Caco-2 (cell line): Measurements from ENCODE around the gene DLEC1. TPM values are rescaled to one million over a fixed set of nuclear protein-coding genes. Genes with fewer than 3 reads are reported as not detected.

Source experiments
- BruUV-seq: library from RNA; stranded (reverse); fragments of 400-500 nt; replicated peaks from 2 replicates; lab custom pipeline; 2021; lab: Mats Ljungman, UMichigan
- CTCF ChIA-PET: fragments of 300-600 bp; sonication (Branson Sonifier 250); formaldehyde crosslinking; loops from one replicate; lab custom pipeline; 2022; ENCODE audit warnings: antibody characterized with exemption; lab: Charles Lee
- POLR2A ChIA-PET: fragments of 300-600 bp; sonication (Branson Sonifier 250); formaldehyde crosslinking; loops from one replicate; lab custom pipeline; 2022; ENCODE audit warnings: antibody characterized with exemption; lab: Charles Lee
- DNase-seq, 2 experiments: peaks; one replicate each; pipeline versions ENCODE4 v3.0.0 to v3.0.0-alpha.2; 2020 to 2022
- H3K27me3 ChIP-seq: replicated peaks from 2 replicates; pipeline ENCODE4 v1.6.0; 2011; ENCODE audit warnings: low read length; ENCODE audit not compliant: control insufficient read depth, insufficient read depth
- H3K36me3 ChIP-seq: 2 replicates; pipeline ENCODE4 v1.5.1; 2011; ENCODE audit warnings: low read length; ENCODE audit not compliant: control insufficient read depth, insufficient read depth
- H3K4me1 ChIP-seq: fragments of 250-450 bp; sonication (Bioruptor Pico); 2 replicates; pipeline ENCODE4 v1.5.1; 2020; ENCODE audit warnings: mild to moderate bottlenecking
- H3K4me3 ChIP-seq: 2 replicates; pipeline ENCODE4 v1.5.1; 2011; ENCODE audit warnings: low read depth, mild to moderate bottlenecking, control low read depth, low read length
- H3K9me3 ChIP-seq: fragments of 250-450 bp; sonication (Bioruptor Pico); 2 replicates; pipeline ENCODE4 v1.5.1; 2020; ENCODE audit warnings: mild to moderate bottlenecking, moderate library complexity
- H3K27ac Mint-ChIP-seq: one replicate; pipeline ENCODE4 v1.8.0; 2022; ENCODE audit warnings: mixed read lengths; ENCODE audit not compliant: unreplicated experiment
- H3K27me3 Mint-ChIP-seq: one replicate; pipeline ENCODE4 v1.8.0; 2022; ENCODE audit warnings: mixed read lengths; ENCODE audit not compliant: insufficient read depth, unreplicated experiment
- H3K36me3 Mint-ChIP-seq: one replicate; pipeline ENCODE4 v1.8.0; 2022; ENCODE audit warnings: mild to moderate bottlenecking, mixed read lengths; ENCODE audit not compliant: insufficient read depth, unreplicated experiment
- H3K4me1 Mint-ChIP-seq: one replicate; pipeline ENCODE4 v1.8.0; 2022; ENCODE audit warnings: low read depth, mixed read lengths; ENCODE audit not compliant: unreplicated experiment
- H3K4me3 Mint-ChIP-seq: one replicate; pipeline ENCODE4 v1.8.0; 2022; ENCODE audit warnings: mild to moderate bottlenecking, moderate library complexity, mixed read lengths; ENCODE audit not compliant: unreplicated experiment
- H3K9me3 Mint-ChIP-seq: one replicate; pipeline ENCODE4 v1.8.0; 2022; ENCODE audit warnings: mixed read lengths; ENCODE audit not compliant: unreplicated experiment
- CTCF ChIP-seq, 2 experiments: fragments of 200-600 bp in 1 of 2; IDR thresholded peaks; 1 replicate in 1 of 2; 2 replicates in 1 of 2; pipeline versions ENCODE4 v1.5.1 to v1.8.0; 2011 to 2022; ENCODE audit warnings: antibody characterized with exemption in 1 of 2, control low read depth in 1 of 2, inconsistent platforms in 1 of 2, low read depth in 1 of 2, low read length in 1 of 2, mild to moderate bottlenecking in 1 of 2, moderate library complexity in 1 of 2; ENCODE audit not compliant: insufficient read depth in 1 of 2, severe bottlenecking in 1 of 2, unreplicated experiment in 1 of 2
- intact Hi-C: fragments of 100-400 bp; cut with micrococcal nuclease; formaldehyde crosslinking; loops from one replicate; pipeline ENCODE4 v1.10.0; 2022; ENCODE audit not compliant: unreplicated experiment
- total RNA-seq: library from RNA; stranded (reverse); gene quantifications from 2 replicates; pipeline ENCODE4 v1.2.3, GENCODE V29; 2022

The DLEC1 gene
- total RNA-seq, 1 experiment from 2014 or later, result 0.11 TPM

- no peak for DNase-seq
- Mint-ChIP-seq H3K27ac (peak overlapping the region; percentile 83), H3K4me3 (peak overlapping the region; percentile 48), H3K4me1 (peaks cover 11% of the 10 kb centered on the region), H3K9me3 (peaks cover 21% of the 10 kb centered on the region), H3K36me3 (peaks cover 18% of the 10 kb centered on the region), H3K27me3 (peaks cover 5% of the 10 kb centered on the region)
- Histone ChIP-seq H3K27me3 (no peaks in the 10 kb centered on the region), H3K4me3 (no peak overlapping the region), H3K9me3 (peaks cover 5% of the 10 kb centered on the region; the same call in 1 of the 2 replicates), H3K36me3 (no peaks in the 10 kb centered on the region), H3K4me1 (no peaks in the 10 kb centered on the region)
- ChIA-PET CTCF (no interaction called here), POLR2A (no interaction called here)
- no peak for TF ChIP-seq CTCF (IDR thresholded peaks at IDR 0.05; ENCODE audit: insufficient read depth in 1 of 2, low read depth in 1 of 2, low read length in 1 of 2, severe bottlenecking in 1 of 2, unreplicated experiment in 1 of 2)
- intact Hi-C loops, result no loop called here
- BruUV-seq, result no TSS peak
These were observed 44.9 kb downstream of the DLEC1 start for GRCh38 chr3:38083871-38084333.

GRCh38 chr3:38084334-38085310 is 45.6 kb downstream of the DLEC1 start:
- peaks cover 21% of the 10 kb centered on the region for H3K9me3 Mint-ChIP-seq
- no TSS peak for BruUV-seq

More at GRCh38 chr3:38084334-38085310, 45.6 kb downstream of the DLEC1 start:
- ChIA-PET POLR2A (no interaction called here), CTCF (no interaction called here)
- H3K4me3 Mint-ChIP-seq, result peak overlapping the region; percentile 48
- peaks cover 5% of the 10 kb centered on the region for H3K27me3 Mint-ChIP-seq
- peak overlapping the region; percentile 83 for H3K27ac Mint-ChIP-seq
- no peaks in the 10 kb centered on the region for H3K4me1 ChIP-seq
- no peaks in the 10 kb centered on the region for H3K27me3 ChIP-seq
- peaks cover 11% of the 10 kb centered on the region for H3K4me1 Mint-ChIP-seq
- peaks cover 5% of the 10 kb centered on the region; the same call in 1 of the 2 replicates for H3K9me3 ChIP-seq
- no peak overlapping the region for H3K4me3 ChIP-seq
- H3K36me3 Mint-ChIP-seq, result peaks cover 18% of the 10 kb centered on the region
- TF ChIP-seq CTCF (IDR thresholded peaks at IDR 0.05; ENCODE audit: insufficient read depth in 1 of 2, low read depth in 1 of 2, low read length in 1 of 2, severe bottlenecking in 1 of 2, unreplicated experiment in 1 of 2), result no peak
- intact Hi-C loops, result no loop called here
- DNase-seq, result peak; percentile 43 to 75
- H3K36me3 ChIP-seq, result no peaks in the 10 kb centered on the region
